Liver (tissue), 3 donors: ENCODE data around the gene GALR2.

Experiments used
- CTCF ChIP-seq: fragments of 150-350 bp; IDR thresholded peaks from 2 replicates; pipeline ENCODE4 v1.5.1; 2017; ENCODE audit warnings: improper control_type of control experiment, low read depth, low read length; ENCODE audit not compliant: missing input control
- MAX ChIP-seq: IDR thresholded peaks from 2 replicates; pipeline ENCODE4 v1.6.1; 2016; ENCODE audit warnings: antibody characterized with exemption
- TAF1 ChIP-seq: conservative IDR thresholded peaks from 2 replicates; pipeline ENCODE4 v1.6.1; 2016; ENCODE audit warnings: antibody characterized with exemption, mild to moderate bottlenecking
- YY1 ChIP-seq: IDR thresholded peaks from 2 replicates; pipeline ENCODE4 v1.6.1; 2016; ENCODE audit warnings: antibody characterized with exemption, mild to moderate bottlenecking
- donor health status: healthy.
- donor health status: healthy.

- TF ChIP-seq MAX, result no peak
- TF ChIP-seq TAF1, result no peak
- no peak for TF ChIP-seq CTCF
- no peak for TF ChIP-seq YY1
Measured at GRCh38 chr17:76123191-76123499, 48.6 kb downstream of the GALR2 start.
